WTC11 (cell line): ENCODE measurements around the gene ARHGAP45. TPM values are rescaled to one million over a fixed set of nuclear protein-coding genes. Genes with fewer than 3 reads are reported as not detected.
"Not testable (repeated sequence)": the region's sequence is repeated elsewhere in the genome, so short reads cannot be mapped to it uniquely, and the experiment has no call there.

Experiments
- ATAC-seq: fragments of 200-7000 bp; cut with Tn5 transposase; 2 replicates; pipeline ENCODE4 v1.10.0; 2021; ENCODE audit warnings: mild to moderate bottlenecking, moderate library complexity
- CTCF ChIA-PET: fragments of 300-600 bp; sonication (Branson Sonifier 250); formaldehyde crosslinking; loops from one replicate; lab custom pipeline; 2021; ENCODE audit warnings: antibody characterized with exemption; lab: Charles Lee
- POLR2A ChIA-PET: fragments of 350-600 bp; sonication (Branson Sonifier 250); formaldehyde crosslinking; loops from one replicate; lab custom pipeline; 2021; ENCODE audit warnings: antibody characterized with exemption; lab: Charles Lee
- DNase-seq: peaks from one replicate; pipeline ENCODE4 v3.0.0; 2021; ENCODE audit warnings: low spot score
- H3K27ac Mint-ChIP-seq: 2 replicates; pipeline ENCODE4 v1.8.0; 2021; ENCODE audit warnings: mixed read lengths
- H3K27me3 Mint-ChIP-seq: 2 replicates; pipeline ENCODE4 v1.8.0; 2021; ENCODE audit warnings: low read depth, mild to moderate bottlenecking, moderate library complexity, mixed read lengths
- H3K36me3 Mint-ChIP-seq: 2 replicates; pipeline ENCODE4 v1.8.0; 2021; ENCODE audit warnings: mixed read lengths
- H3K4me1 Mint-ChIP-seq: 2 replicates; pipeline ENCODE4 v1.8.0; 2022; ENCODE audit warnings: mixed read lengths
- H3K4me3 Mint-ChIP-seq: 2 replicates; pipeline ENCODE4 v1.8.0; 2021; ENCODE audit warnings: mild to moderate bottlenecking, moderate library complexity, mixed read lengths
- H3K9me3 Mint-ChIP-seq: 2 replicates; pipeline ENCODE4 v1.8.0; 2021; ENCODE audit warnings: mixed read lengths
- AFF4 ChIP-seq: sonication (generic); formaldehyde crosslinking; IDR thresholded peaks from 2 replicates; pipeline ENCODE4 v1.8.1; 2023; ENCODE audit warnings: mild to moderate bottlenecking, missing genetic modification reagents, borderline replicate concordance
- ATF3 ChIP-seq: sonication (generic); formaldehyde crosslinking; conservative IDR thresholded peaks from 2 replicates; pipeline ENCODE4 v1.8.1; 2022; ENCODE audit warnings: mild to moderate bottlenecking, missing genetic modification reagents
- ELF4 ChIP-seq: sonication (generic); formaldehyde crosslinking; IDR thresholded peaks from 2 replicates; pipeline ENCODE4 v1.8.1; 2022; ENCODE audit warnings: low read depth, mild to moderate bottlenecking, moderate library complexity, missing genetic modification reagents
- FOXP1 ChIP-seq: sonication (generic); formaldehyde crosslinking; IDR thresholded peaks from 2 replicates; pipeline ENCODE4 v1.8.0; 2022; ENCODE audit warnings: missing genetic modification reagents, mild to moderate bottlenecking, moderate library complexity, borderline replicate concordance
- HMGA2 ChIP-seq: fragments of 250-450 bp; sonication (Bioruptor Pico); IDR thresholded peaks from 2 replicates; pipeline ENCODE4 v1.4.0; 2021; ENCODE audit warnings: mild to moderate bottlenecking, moderate library complexity
- PRRX2 ChIP-seq: fragments of 250-450 bp; sonication (Bioruptor Pico); IDR thresholded peaks from 2 replicates; pipeline ENCODE4 v1.8.0; 2021; ENCODE audit warnings: mild to moderate bottlenecking
- TP53 ChIP-seq: sonication (generic); formaldehyde crosslinking; IDR thresholded peaks from 2 replicates; pipeline ENCODE4 v1.8.1; 2023; ENCODE audit warnings: mild to moderate bottlenecking, missing genetic modification reagents
- ZNF232 ChIP-seq: sonication (generic); formaldehyde crosslinking; IDR thresholded peaks from 2 replicates; pipeline ENCODE4 v1.8.0; 2022; ENCODE audit warnings: mild to moderate bottlenecking, missing genetic modification reagents
- total RNA-seq: library from RNA; stranded (reverse); gene quantifications from 3 replicates; pipeline ENCODE4 v1.2.3, GENCODE V29; 2021
- TF ChIP-seq, protein P1 (sequence below): sonication (generic); formaldehyde crosslinking; conservative IDR thresholded peaks from 2 replicates; pipeline ENCODE4 v1.8.1; 2023; ENCODE audit warnings: mild to moderate bottlenecking, low read depth, missing genetic modification reagents, moderate library complexity
- TF ChIP-seq, protein P2 (sequence below): sonication (generic); formaldehyde crosslinking; IDR thresholded peaks from 2 replicates; pipeline ENCODE4 v1.8.0; 2023; ENCODE audit warnings: missing genetic modification reagents

Gene ARHGAP45
- total RNA-seq, 1 experiment from 2014 or later = 40.9 TPM

DNA sequence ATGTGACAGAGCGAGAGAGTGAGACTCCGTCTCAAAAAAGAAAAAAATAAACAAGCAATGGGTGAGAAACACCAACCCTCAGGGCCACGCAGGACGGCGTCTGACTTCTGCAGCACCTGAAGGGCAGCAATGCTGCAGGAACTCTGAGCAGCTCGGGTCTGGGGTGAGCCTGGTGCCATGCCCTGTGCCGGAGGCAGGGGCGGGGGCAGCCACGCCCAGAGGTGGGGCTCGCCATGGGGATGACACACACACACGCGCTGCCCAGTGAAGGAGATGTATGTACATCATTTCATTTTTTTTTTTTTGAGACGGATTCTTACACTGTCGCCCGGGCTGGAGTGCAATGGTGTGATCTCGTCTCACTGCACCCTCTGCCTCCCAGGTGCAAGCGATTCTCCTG is 61.1 kb downstream of the ARHGAP45 start:
- TF ChIP-seq PRRX2 (CRISPR knock-in tag) = no peak
- DNase-seq = no peak
- Mint-ChIP-seq H3K4me3 (no peak overlapping the region), H3K36me3 (no peaks in the 10 kb centered on the region), H3K9me3 (no peaks in the 10 kb centered on the region), H3K4me1 (no peaks in the 10 kb centered on the region), H3K27me3 (no peaks in the 10 kb centered on the region), H3K27ac (no peak overlapping the region)
- no peak for ATAC-seq
- ChIA-PET POLR2A (no interaction called here), CTCF (interaction anchor here (1.8 to 3.8 kb wide), 2 partner anchors 15 to 18 kb away, joined by 4 to 28 read pairs; no protein-coding TSS in a partner anchor)

DNA sequence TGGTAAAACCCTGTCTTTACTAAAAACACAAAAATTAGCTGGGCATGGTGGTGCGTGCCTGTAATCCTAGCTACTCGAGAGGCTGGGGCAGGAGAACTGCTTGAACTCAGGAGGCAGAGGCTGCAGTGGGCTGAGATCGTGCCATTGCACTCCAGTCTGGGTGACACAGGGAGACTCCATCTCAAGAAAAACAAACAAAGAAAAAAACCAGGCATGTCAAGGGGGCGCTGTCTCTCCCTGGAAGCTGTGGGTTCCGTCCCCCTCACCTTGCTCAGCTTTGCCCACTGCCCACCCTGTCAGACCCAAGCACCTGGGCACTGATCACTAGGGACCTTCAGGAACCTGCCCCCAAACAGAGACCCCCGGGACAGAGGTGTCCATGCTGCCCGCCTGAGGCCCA is 62.1 kb downstream of the ARHGAP45 start:
- H3K36me3 Mint-ChIP-seq, H3K27ac Mint-ChIP-seq, POLR2A ChIA-PET, DNase-seq, H3K4me3 Mint-ChIP-seq, H3K9me3 Mint-ChIP-seq, ATAC-seq, H3K4me1 Mint-ChIP-seq, H3K27me3 Mint-ChIP-seq: not testable (repeated sequence)
- CTCF ChIA-PET = interaction anchor here (1.5 to 3.8 kb wide), 4 partner anchors 12 to 26 kb away, joined by 3 to 28 read pairs (median 4); no protein-coding TSS in a partner anchor

- Mint-ChIP-seq H3K27ac (no peak overlapping the region), H3K36me3 (no peaks in the 10 kb centered on the region), H3K9me3 (no peaks in the 10 kb centered on the region), H3K4me3 (no peak overlapping the region), H3K27me3 (no peaks in the 10 kb centered on the region), H3K4me1 (no peaks in the 10 kb centered on the region)
- ChIA-PET POLR2A (no interaction called here), CTCF (interaction anchor here (1.5 to 3.8 kb wide), 4 partner anchors 12 to 26 kb away, joined by 3 to 28 read pairs (median 4); no protein-coding TSS in a partner anchor)
- TF ChIP-seq TP53 (CRISPR knock-in tag) = no peak
- TF ChIP-seq ATF3 (CRISPR knock-in tag) = no peak
- TF ChIP-seq AFF4 = no peak
- TF ChIP-seq FOXP1 (CRISPR knock-in tag) = no peak
- no peak for TF ChIP-seq HMGA2 (CRISPR knock-in tag)
- TF ChIP-seq, protein P1, sequence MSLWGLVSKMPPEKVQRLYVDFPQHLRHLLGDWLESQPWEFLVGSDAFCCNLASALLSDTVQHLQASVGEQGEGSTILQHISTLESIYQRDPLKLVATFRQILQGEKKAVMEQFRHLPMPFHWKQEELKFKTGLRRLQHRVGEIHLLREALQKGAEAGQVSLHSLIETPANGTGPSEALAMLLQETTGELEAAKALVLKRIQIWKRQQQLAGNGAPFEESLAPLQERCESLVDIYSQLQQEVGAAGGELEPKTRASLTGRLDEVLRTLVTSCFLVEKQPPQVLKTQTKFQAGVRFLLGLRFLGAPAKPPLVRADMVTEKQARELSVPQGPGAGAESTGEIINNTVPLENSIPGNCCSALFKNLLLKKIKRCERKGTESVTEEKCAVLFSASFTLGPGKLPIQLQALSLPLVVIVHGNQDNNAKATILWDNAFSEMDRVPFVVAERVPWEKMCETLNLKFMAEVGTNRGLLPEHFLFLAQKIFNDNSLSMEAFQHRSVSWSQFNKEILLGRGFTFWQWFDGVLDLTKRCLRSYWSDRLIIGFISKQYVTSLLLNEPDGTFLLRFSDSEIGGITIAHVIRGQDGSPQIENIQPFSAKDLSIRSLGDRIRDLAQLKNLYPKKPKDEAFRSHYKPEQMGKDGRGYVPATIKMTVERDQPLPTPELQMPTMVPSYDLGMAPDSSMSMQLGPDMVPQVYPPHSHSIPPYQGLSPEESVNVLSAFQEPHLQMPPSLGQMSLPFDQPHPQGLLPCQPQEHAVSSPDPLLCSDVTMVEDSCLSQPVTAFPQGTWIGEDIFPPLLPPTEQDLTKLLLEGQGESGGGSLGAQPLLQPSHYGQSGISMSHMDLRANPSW (CRISPR knock-in tag) = no peak
- no peak for TF ChIP-seq ZNF232 (CRISPR knock-in tag)
- TF ChIP-seq, protein P2, sequence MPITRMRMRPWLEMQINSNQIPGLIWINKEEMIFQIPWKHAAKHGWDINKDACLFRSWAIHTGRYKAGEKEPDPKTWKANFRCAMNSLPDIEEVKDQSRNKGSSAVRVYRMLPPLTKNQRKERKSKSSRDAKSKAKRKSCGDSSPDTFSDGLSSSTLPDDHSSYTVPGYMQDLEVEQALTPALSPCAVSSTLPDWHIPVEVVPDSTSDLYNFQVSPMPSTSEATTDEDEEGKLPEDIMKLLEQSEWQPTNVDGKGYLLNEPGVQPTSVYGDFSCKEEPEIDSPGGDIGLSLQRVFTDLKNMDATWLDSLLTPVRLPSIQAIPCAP (CRISPR knock-in tag) = no peak
- TF ChIP-seq ELF4 (CRISPR knock-in tag) = no peak
- ATAC-seq = no peak
- no peak for DNase-seq
These were observed 62.6 kb downstream of the ARHGAP45 start for GRCh38 chr19:1129535-1129934.
